Skeletal muscle tissue (tissue), 4 donors: ENCODE results near the gene ZFYVE28. TPM values are rescaled to one million over a fixed set of nuclear protein-coding genes. Genes with fewer than 3 reads are reported as not detected.

Experiments used
- H3K27ac ChIP-seq: one replicate; pipeline ENCODE4 v1.7.0; 2013; ENCODE audit warnings: mild to moderate bottlenecking, low read depth, low read length, inconsistent platforms
- H3K27me3 ChIP-seq, 3 donors: one replicate each; pipeline ENCODE4 v1.7.0; 2013; ENCODE audit warnings: low read length in 3 of 3; ENCODE audit not compliant: control insufficient read depth in 3 of 3, insufficient read depth in 3 of 3
- H3K36me3 ChIP-seq, 3 donors: one replicate each; pipeline ENCODE4 v1.7.0; 2013; ENCODE audit warnings: low read length in 3 of 3; ENCODE audit not compliant: control insufficient read depth in 3 of 3, insufficient read depth in 3 of 3
- H3K4me1 ChIP-seq, 3 donors: one replicate each; pipeline ENCODE4 v1.7.0; 2013; ENCODE audit warnings: low read length in 3 of 3, mild to moderate bottlenecking in 3 of 3; ENCODE audit not compliant: control insufficient read depth in 3 of 3, insufficient read depth in 3 of 3
- H3K4me3 ChIP-seq, 3 donors: one replicate each; pipeline ENCODE4 v1.7.0; 2013; ENCODE audit warnings: low read length in 3 of 3
- H3K9ac ChIP-seq, 3 donors: one replicate each; pipeline ENCODE4 v1.7.0; 2013; ENCODE audit warnings: low read length in 3 of 3, mild to moderate bottlenecking in 3 of 3, moderate library complexity in 2 of 3, low read depth in 1 of 3
- H3K9me3 ChIP-seq, 3 donors: one replicate each; pipeline ENCODE4 v1.7.0; 2013; ENCODE audit warnings: low read length in 3 of 3; ENCODE audit not compliant: control insufficient read depth in 3 of 3
- total RNA-seq: library from RNA; depleted of rRNA; stranded (reverse); fragments of >200 nt; gene quantifications from one replicate; pipeline ENCODE4 v1.2.3, GENCODE V29; 2014
- donor health status: Osteomylitis.

The ZFYVE28 gene
- total RNA-seq, 1 donor from 2014 or later = 1.0 TPM

DNA sequence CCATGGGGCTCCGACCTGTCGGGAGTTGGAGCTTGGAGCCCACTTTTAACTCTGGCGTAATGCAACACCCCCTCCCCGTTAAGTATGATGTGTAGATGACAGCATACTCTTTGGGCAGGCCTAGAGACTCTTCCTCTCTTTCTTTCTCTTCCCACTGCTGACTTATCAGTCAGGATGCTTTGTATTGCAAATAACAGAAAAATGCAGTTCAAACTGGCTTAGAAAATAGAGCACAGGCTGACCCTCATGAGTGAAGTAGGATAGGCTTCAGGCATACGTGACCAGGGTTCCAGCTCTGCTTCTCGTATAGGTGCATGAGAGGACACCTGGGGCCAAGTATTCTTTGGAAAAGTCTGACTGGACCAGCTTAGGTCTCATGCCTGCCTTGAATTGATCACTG is 27.1 kb upstream of the ZFYVE28 start:
- no peak overlapping the region for H3K27ac ChIP-seq
- H3K4me3 ChIP-seq = no peak overlapping the region
- H3K36me3 ChIP-seq = no peaks in the 10 kb centered on the region
- H3K9me3 ChIP-seq = no peaks in the 10 kb centered on the region
- H3K4me1 ChIP-seq = no peaks in the 10 kb centered on the region
- peaks cover 0 to 12% (median 12%) of the 10 kb centered on the region in 3 donors for H3K27me3 ChIP-seq
- no peak overlapping the region for H3K9ac ChIP-seq

DNA sequence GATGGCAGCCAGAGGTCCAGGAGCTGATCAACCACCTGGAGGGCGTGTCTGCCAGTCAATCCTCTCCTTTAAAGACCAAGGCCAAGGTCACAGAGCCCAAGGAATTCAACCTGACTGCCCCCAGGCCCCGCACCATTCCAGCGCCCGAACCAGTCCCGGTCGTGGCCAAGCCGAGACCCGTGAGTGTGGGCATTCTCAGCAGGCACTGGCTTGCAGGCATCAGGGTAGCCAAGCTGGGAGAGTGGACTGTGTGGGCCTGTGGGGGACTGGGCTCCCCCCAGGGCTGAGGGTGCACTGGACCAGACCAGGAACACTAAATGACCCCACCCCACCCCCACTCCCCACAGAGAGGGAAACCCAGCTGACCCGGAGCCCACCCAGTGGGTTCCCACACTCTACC is 26.7 kb upstream of the ZFYVE28 start:
- Histone ChIP-seq H3K27me3 (peaks cover 0 to 12% (median 8%) of the 10 kb centered on the region in 3 donors), H3K4me3 (no peak overlapping the region), H3K9me3 (no peaks in the 10 kb centered on the region), H3K36me3 (no peaks in the 10 kb centered on the region), H3K9ac (no peak overlapping the region), H3K27ac (no peak overlapping the region), H3K4me1 (no peaks in the 10 kb centered on the region)

DNA sequence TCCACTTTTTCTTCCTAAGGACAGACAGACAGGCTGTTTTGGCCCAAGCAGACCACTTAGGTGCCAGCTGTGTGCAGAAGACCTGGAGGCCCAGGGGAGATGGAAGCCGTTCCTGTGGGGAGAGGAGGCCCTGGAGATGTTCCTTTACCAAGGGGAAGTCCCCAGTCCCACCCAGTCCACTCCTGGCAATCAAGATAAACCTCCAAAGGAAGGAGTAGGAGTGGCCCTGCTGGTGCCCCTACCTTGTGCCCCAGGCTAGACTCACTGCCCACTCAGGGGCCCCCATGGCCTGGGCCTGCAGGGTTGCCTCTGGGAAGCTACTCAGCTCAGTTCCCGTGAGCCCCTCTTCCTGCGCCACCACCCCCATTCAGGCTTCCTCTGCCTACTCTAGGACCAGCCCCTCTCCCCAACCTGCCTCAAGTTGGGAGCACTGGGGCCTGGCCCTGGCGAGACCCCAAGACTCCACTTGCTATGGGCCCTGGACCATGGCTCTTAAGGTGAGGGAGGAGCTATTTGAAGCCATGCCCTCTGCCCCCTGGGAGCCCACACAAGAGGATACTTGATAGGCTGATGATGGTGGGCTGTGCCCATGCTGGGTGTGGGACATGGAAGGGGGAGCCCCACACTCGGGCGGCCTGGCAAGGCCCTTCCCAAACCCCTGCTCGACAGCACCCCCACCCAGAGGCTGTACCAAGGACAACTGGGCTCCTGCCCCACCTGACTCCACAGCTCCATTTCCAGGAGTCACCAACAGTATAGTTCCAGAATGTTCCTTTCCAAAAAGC is 25.7 kb upstream of the ZFYVE28 start:
- Histone ChIP-seq H3K27ac (no peak overlapping the region), H3K9me3 (no peaks in the 10 kb centered on the region), H3K27me3 (peaks cover 0 to 8% (median 1%) of the 10 kb centered on the region in 3 donors), H3K9ac (no peak overlapping the region), H3K4me3 (no peak overlapping the region), H3K36me3 (no peaks in the 10 kb centered on the region), H3K4me1 (no peaks in the 10 kb centered on the region)

DNA sequence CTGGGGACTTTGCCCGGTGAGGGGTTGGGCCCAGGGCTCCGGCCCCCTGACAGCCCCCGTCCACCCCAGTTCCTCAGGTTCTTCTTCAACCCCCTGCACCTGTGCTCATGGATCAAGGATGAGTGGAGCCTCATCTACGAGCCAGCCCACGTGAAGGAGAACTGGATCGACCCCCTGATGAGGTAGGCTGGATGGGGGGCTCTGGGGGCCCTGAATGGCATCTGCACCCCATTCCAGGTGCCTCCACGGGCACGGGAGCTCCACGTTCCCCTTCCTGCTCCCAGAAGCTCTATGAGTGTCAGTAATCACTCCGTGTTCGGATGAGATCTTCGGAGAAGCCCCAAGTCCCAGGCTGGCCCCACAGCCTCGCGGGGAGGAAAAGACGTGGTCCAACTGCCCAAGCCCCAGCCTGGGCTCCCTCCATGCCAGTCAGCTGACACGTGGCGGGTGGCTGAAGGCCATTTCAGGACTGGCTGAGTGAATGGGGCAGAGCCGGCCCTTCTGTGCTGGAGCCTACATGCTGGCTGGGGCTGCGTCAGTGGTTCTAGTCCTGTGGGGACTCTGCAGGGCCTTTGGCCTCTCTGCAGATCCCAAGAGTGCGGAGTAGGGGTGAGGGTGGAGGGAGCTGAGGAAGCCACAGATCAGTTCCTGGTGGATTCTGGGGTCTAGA is 24.8 kb upstream of the ZFYVE28 start:
- Histone ChIP-seq H3K4me1 (no peaks in the 10 kb centered on the region), H3K27ac (no peak overlapping the region), H3K4me3 (no peak overlapping the region), H3K27me3 (peaks cover 0 to 3% (median 0%) of the 10 kb centered on the region in 3 donors), H3K36me3 (no peaks in the 10 kb centered on the region), H3K9ac (no peak overlapping the region), H3K9me3 (no peaks in the 10 kb centered on the region)

DNA sequence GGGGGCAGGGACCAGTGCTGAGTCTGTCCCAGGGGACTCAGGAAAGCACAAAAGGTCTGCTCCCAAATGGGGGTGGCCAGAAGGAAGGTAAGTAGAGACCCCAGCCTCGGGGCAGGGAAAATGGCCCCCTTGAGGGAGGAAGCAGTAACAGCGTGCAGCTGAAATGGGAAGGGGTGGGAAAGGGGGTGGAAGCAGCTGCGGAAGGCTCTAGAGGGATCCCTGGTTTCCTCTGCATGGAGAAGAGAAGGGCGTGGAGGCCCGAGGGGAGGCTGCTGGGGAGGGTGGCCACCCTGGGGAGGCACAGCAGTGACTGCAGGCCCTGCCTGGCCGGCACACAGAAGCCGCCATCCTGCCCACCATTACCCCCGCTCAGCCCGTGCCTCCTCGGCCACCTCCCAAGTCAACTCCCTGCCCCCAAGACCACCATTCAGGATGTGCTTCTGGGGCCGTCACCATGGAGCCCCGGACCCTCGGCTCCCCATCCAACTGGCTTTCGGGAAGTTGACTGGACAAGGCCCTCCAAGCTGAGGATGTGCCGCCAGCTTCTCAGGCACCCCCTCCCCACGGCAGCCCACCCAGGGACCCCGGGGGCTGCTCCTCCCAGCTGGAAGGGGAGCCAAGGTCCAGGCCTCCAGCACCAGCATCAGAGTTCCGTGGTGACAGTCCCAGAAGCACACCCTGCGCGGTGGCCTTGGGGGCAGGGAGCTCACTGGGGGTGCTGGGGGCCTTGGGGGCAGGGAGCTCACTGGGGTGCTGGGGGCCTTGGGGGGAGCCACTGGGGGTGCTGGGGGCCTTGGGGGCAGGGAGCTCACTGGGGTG is 23.9 kb upstream of the ZFYVE28 start:
- peaks cover 0 to 3% (median 0%) of the 10 kb centered on the region in 3 donors for H3K27me3 ChIP-seq
- H3K4me3 ChIP-seq = no peak overlapping the region
- no peaks in the 10 kb centered on the region for H3K9me3 ChIP-seq
- H3K4me1 ChIP-seq = no peaks in the 10 kb centered on the region
- H3K9ac ChIP-seq = no peak overlapping the region
- no peak overlapping the region for H3K27ac ChIP-seq
- no peaks in the 10 kb centered on the region for H3K36me3 ChIP-seq

DNA sequence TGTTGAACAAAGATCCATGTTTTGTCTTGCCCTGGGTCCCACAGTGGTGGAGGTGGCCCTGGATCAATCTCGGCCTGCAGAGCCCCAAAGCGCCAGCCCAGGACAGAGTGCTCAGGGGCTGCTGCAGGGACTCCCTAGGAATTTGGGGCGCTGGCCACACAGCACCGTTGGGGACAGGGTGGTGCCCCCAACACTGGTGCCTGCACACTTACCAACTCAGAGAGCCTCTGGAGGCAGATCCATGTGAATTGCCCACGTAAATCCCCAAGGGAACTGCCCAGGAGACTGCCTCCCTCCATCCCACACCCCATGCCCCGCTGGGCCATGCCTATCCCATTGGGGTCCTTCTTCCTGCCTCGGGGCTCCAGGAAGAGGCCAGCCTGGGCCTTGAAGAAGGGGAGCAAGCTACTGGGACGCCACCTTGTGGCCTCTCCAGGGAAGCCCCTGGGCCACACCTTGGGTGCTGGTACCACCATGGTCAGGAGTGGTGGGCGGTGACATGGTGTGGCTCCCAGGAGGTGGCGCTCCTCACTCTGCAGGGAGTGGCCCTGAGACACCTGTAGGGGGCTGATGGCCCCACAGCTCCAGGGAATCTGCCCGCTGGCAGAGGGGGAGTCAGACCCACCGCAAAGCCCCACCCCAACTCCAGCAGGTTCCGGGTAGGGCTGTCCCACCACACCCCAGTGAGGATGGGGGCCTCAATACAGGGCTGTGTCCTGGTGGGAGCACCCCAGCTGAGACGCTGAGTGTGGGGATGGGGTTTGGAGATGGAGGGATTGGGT is 23.1 kb upstream of the ZFYVE28 start:
- Histone ChIP-seq H3K9ac (no peak overlapping the region), H3K27me3 (no peaks in the 10 kb centered on the region), H3K27ac (no peak overlapping the region), H3K4me1 (no peaks in the 10 kb centered on the region), H3K36me3 (no peaks in the 10 kb centered on the region), H3K4me3 (no peak overlapping the region), H3K9me3 (no peaks in the 10 kb centered on the region)

DNA sequence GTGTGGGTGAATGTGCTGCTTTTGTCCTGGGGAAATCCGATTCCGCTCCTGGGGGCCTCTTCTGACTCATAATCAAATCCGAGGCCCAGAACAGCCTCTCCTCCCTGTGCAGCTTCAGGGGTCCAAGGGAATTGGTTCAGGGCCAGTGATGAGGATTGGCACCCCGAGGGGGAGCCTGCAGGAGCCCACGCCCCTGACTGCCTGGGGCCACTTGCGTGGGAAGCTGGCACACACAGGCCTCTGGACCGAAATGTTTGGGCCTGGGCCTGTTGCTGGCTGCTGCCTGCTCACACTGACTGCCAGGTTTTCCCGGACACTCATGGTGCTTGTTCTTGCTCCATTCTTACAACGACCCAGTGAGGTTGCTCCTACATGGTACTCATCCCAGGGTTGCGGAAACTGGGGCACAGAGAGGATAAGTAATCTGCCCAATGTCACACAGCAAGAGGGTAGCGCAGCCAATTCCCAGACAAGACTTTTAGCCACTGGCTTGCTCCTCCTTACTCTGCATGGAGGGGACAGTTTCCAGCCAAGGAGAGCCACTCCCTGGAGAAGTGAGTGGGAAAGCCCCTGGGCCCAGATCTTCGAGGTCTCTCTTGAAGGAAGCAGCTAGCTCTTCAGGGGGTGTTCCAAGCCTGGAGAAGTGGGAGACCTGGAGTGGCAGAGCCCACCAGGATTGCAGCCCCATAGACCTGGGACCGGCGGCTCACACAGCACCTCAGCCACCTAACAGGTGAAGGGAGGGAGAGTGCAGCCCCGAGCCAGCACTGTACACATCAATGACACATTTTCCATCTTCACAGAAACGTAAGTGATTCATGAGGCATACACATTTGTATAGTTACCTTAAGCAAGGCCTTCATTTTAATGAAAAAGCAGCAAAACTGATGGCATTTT is 20.6 kb upstream of the ZFYVE28 start:
- no peak overlapping the region for H3K4me3 ChIP-seq

DNA sequence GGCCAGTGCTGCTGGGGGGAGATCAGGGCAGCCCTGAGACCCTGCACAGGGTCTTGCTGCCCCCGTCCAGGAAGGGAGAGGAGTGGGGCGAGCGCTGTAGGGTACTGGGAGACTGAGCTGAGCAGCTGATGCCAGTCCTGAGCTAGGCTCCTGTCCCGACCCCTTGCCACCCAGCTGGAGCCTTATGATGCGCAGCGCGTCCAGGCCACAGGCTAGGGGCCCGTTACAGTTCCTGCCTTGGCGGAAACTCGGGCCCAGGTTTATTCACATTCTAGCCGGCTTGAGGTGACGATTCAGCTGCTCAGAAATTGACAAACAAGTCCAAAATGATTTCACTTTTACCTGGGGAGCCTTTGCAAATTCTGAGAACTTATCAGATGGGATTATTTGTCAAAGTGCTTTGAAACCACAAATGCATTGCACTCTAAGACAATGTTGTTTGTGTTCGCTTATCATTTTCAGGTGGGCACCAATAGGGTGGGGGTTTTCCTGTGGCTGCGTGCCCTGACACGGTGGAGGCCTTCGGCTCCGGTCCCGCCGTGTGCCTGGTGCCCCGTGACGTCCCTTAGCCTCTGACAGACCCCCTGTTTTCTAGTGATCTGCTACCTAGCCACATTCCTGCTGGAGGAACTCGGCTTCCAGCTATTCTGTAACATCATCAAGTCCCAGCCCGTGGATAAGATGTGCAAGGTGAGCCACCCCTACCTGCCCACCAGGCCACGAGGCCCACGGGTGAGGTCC is 19.2 kb upstream of the ZFYVE28 start:
- Histone ChIP-seq H3K36me3 (no peaks in the 10 kb centered on the region), H3K4me1 (peaks cover 17 to 20% (median 20%) of the 10 kb centered on the region in 3 donors), H3K4me3 (no peak overlapping the region), H3K9me3 (no peaks in the 10 kb centered on the region), H3K27me3 (peaks cover 0 to 5% (median 0%) of the 10 kb centered on the region in 3 donors), H3K27ac (no peak overlapping the region), H3K9ac (no peak overlapping the region)

More for the DNA sequence above, 20.6 kb upstream of the ZFYVE28 start:
- Histone ChIP-seq H3K36me3 (no peaks in the 10 kb centered on the region), H3K9me3 (no peaks in the 10 kb centered on the region), H3K27me3 (peaks cover 0 to 5% (median 0%) of the 10 kb centered on the region in 3 donors), H3K4me1 (peaks cover 5 to 8% (median 8%) of the 10 kb centered on the region in 3 donors), H3K27ac (no peak overlapping the region), H3K9ac (no peak overlapping the region)
